Caki2 (cell line): Measurements from ENCODE around the gene VWA2. TPM values are rescaled to one million over a fixed set of nuclear protein-coding genes. Genes with fewer than 3 reads are reported as not detected.
A peak's percentile ranks its signal among the peaks of the same experiment; 100 is the strongest.

ENCODE experiments used
- DNase-seq: peaks from one replicate; pipeline ENCODE4 v3.0.0-alpha.2; 2015; ENCODE audit warnings: low read depth
- in situ Hi-C: cut with HindIII; loops from 2 replicates; pipeline ENCODE4 v1.10.0; 2016; ENCODE audit warnings: low sequenced_read_pairs, low pct_unique_long_range_greater_than_20kb, mixed read lengths
- total RNA-seq: library from RNA; depleted of rRNA; stranded (reverse); fragments of >200 nt; shearing (Covaris generic); gene quantifications from 2 replicates; pipeline ENCODE4 v1.2.3, GENCODE V29; 2014; ENCODE audit warnings: low replicate concordance

The VWA2 gene
- total RNA-seq, 1 experiment from 2014 or later = not detected

- in situ Hi-C loops = no loop called here
- DNase-seq = no peak
Measured at GRCh38 chr10:114285961-114286441, 46.9 kb downstream of the VWA2 start.

DNA sequence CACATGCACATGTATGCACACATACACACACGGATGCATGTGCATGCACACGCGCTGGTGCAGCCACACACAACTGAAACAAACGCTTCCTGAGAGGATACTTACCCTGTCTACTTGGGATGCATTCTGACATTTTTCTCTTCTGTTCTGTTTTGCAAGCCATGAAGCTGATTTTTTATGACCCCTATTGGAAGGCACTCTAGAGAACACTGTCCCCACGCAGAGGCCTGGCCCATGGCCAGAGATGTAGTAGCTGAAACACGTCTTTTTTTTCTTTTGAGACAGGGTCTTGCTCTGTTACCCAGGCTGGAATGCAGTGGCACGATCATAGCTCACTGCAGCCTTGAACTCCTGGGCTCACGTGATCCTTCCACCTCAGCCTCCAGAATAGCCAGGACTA, 47.9 kb downstream of the VWA2 start:
- in situ Hi-C loops = no loop called here
- no peak for DNase-seq

- in situ Hi-C loops = no loop called here
- no peak for DNase-seq
Measured at GRCh38 chr10:114288424-114289095, 49.5 kb downstream of the VWA2 start.

- no peak for DNase-seq
- in situ Hi-C loops = no loop called here
Measured at GRCh38 chr10:114289096-114289436, 50.0 kb downstream of the VWA2 start.

GRCh38 chr10:114290038-114290437, 51.0 kb downstream of the VWA2 start:
- DNase-seq = no peak
- in situ Hi-C loops = no loop called here

- in situ Hi-C loops = no loop called here
Measured at GRCh38 chr10:114291076-114291475, 52.0 kb downstream of the VWA2 start.

GRCh38 chr10:114291516-114291915, 52.5 kb downstream of the VWA2 start:
- in situ Hi-C loops = no loop called here
- DNase-seq = no peak

More at GRCh38 chr10:114291076-114291475, 52.0 kb downstream of the VWA2 start:
- no peak for DNase-seq

- in situ Hi-C loops = no loop called here
- no peak for DNase-seq
Measured at GRCh38 chr10:114293075-114293474, 54.0 kb downstream of the VWA2 start.

DNA sequence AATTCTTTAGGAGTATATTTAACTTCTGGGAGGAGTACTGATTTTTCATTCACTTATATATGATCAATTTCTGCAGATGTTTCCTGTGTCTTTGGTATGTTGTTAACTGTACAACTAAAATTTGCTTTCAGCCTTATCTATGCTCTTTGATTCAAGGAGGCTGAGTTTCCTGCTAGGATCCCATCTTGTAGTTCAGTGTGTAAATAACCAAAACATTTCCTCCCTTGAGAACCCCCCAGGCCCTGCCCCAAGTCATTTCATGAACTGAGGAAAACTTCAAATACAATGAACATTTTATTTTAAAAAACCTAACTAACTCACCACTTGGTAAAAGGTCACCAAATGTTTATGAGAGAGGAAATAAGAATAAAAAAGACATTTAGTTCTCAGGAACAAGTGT, 55.5 kb downstream of the VWA2 start:
- in situ Hi-C loops = no loop called here
- DNase-seq = no peak

DNA sequence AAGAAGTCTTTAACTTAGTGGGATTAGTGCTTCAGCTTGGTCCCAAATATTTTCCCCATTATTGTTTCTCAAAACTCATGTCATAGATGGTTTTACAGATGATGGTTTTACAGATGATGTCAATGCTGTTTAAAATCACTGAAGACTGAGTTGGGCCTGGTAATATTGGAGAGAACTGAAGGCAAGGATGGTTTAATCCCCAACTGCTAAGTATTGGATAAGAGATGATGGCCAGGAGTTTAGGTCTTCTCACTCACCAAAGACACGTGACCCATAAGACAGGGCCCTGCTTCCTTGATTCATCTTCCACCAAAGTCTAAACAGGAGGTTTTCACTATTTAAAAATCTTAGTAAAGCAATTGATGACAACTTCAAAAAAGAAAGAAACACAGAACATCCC, 56.3 kb downstream of the VWA2 start:
- in situ Hi-C loops = no loop called here
- peak; percentile 14 for DNase-seq

DNA sequence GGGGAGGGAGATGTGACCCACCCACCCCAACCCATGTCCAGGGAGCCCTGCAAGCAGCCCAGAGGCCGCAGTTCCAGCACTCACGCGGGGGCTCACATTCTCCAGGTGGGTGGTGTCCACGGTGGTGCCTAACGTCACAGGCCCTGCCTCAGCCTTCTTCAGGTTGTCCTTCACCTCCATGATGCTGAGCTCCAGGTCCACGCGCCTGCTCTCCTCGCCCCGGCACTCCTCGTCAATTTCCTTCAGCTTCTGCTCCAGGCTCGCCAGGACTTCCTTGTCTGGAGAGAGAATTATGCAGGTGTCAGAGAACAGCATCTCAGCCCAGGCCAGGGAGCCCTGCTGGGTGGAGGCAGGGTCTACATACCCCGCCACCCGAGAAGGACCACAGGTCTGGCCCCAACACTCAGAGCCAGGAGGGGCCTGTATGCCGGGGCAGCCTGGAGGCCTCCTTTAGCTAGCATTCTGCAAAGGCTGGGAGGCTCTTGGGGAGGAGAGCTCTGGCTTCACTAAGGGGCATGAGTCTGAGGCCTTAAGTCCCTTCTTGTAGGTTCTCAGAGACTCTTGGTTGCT, 58.2 kb downstream of the VWA2 start:
- in situ Hi-C loops = no loop called here
- no peak for DNase-seq

GRCh38 chr10:114300036-114300645, 61.1 kb downstream of the VWA2 start:
- in situ Hi-C loops = no loop called here
- no peak for DNase-seq

DNA sequence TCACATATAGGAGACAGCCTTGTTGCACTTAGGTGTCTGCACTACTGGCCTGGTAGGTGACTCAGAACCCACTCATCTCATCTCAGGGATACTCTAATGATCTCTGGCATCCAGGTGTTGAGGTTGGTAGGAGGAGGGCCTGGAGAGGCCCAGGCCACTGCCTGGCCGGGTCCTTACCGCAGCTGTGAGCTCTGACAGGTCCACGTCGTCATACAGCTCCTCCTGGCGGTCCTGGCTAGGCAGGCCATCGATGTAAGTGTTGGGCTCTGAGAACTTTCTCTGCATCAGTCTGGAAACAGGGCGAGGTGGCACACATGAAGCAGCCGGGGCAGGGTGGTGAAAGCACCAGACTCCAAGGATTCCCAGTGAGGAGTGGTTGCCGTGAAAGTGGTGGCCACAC, 62.1 kb downstream of the VWA2 start:
- no peak for DNase-seq
- in situ Hi-C loops = no loop called here

DNA sequence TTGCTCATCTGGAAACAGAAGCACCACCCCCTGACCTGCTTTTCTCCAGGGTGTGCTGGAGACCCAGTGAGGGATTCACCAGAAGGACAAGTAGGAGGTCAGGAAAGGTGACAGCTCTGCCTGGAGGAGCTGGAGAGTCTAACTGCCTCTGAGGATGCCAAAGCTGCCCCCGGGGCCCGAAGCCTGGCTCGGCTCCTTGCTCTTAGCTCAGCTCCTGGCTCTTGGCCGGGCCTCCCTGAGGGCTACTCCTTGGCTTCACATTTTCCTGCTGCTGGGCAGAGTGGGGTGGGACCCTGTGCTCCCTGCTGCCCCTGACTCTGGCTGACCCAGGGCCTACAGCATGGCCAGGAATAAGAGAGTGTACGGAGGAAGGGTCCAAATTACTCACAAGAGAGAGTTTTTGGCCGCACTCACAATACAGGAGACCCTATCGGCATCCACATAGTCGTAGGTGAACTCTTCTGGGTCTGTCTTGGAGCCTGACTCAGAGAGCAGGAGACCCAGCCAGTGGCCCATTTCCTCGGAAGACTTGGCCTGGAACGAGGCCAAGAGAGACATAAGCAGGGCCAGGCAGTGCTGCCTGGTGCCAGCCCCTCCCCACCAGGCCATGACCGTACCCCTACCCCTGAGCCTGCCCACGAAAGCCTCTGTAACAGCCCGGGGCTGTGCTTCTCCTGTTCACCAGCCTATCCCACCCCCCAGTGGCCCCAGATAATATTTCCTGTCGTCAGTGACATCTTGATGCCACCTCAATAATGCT, 63.1 kb downstream of the VWA2 start:
- DNase-seq = no peak
- in situ Hi-C loops = no loop called here

DNA sequence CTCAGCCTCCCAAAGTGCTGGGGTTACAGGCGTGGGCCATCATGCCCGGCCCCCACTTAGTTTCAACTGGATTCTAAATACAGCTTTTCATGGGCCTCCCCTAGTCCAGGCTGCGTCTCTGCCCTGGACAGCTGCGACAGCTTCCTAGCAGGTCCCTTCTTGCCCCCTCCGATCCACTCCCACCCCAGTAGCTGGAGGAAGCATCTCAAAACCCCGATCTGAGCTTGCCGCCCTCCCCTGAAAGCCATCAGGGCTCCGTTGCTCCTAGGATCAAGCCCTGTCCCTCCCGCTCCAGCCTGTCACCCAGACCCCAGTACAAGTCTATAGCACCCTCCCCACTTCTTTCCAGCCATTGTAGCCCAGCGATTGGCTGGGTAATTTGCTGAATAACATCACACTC, 64.5 kb downstream of the VWA2 start:
- no peak for DNase-seq
- in situ Hi-C loops = no loop called here

DNA sequence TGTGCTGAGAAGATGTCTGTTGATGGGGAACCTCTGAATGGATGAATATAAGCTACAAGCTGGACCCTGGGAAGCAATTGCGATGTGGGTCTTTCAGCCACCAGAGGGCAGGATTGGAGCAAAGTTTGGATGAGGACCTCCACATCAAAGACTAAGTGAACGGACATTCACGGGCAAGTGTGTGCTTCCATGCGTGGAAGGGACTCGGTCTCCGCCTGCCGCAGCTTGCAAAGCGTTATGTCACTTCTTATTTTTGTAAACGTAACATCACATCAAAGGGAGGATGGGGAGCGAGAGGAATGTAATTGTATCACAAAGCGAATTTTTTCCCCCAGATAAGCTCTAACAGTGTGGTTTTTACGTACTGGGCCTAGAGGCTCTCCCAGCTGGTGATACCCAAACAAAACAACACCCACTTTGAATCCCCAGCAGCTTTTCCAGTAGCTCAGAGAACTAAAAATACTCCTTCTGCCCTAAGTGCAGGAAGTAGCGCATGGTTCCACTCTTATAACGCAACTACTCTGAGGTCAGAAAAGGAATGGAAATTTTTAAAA, 65.0 kb downstream of the VWA2 start:
- DNase-seq = peak; percentile 86

GRCh38 chr10:114304571-114305421, 65.7 kb downstream of the VWA2 start:
- in situ Hi-C loops = no loop called here
- DNase-seq = peak; percentile 79

More for the DNA sequence above, 65.0 kb downstream of the VWA2 start:
- in situ Hi-C loops = no loop called here

DNA sequence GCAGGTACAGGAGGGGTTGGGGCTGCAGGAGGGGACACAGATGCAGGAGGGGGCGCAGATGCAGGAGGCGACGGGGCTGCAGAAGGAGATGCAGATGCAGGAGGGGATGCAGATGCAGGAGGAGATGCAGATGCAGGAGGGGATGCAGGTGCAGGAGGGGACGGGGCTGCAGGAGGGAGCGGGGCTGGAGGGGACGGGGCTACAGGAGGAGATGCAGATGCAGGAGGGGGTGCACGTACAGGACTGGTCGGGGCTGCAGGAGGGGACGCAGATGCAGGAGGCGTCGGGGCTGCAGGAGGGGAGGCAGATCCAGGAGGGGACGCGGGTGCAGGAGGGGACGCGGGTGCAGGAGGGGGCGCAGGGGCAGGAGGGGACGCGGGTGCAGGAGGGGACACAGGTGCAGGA, 66.5 kb downstream of the VWA2 start:
- DNase-seq = no peak
- in situ Hi-C loops = no loop called here
